ELF-1 (cell line): ENCODE data around the gene SCN4A.

Experiments
- DNase-seq: peaks from one replicate; pipeline ENCODE4 v3.0.0-alpha.2; 2016; ENCODE audit warnings: low read depth, low spot score

SCN4A gene

DNA sequence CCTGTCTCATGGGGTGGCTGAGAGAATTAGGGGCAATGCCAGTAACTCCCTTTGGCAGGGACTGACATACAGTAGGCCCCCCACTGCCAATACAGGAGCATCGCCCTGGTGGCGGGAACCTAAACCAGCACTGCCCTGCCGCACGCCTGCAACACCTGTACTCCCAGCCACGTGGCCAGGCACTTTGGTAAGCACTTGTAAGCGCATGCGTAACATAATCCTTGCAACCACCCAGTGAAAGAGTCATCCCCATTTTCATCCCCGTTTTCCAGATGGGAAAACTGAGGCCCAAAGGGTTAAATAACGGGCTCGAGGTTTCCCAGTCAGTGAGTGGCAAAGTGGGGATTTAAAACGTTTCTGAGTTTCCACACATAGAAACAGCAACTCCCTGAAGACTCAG lies 17.5 kb downstream of the SCN4A start:
- no peak for DNase-seq

DNA sequence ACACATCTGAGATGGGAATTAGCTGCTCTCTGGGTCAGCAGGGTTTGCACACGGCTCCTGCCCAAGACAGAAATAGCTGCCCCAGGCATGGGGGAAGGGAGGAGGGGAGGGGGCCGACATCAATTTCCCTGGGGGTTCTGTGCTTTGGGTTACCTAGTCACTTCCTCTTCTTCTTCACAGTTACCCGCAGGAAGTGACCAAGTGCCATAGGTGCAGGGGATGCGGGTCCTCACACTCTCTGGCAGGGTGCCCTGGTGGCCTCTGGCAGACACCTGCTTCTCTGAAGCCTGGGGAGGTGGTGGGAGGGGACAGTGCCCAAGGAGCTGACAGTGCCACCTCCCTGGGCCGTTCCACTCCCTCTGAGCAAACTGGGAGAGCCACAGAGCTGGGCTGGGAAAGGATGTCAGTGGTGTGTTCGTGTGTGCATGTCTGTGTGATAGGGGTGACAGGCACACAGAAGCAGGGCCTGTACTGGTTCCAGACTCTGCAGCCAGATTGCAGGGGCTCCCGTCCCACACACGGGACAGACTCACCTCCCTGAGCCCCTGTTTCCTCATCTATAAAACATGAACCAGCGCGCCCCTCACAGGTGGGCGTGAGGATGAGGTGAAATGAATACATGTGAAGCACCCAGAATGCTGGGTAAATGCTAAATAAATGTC lies 18.2 kb downstream of the SCN4A start:
- DNase-seq, result no peak

DNA sequence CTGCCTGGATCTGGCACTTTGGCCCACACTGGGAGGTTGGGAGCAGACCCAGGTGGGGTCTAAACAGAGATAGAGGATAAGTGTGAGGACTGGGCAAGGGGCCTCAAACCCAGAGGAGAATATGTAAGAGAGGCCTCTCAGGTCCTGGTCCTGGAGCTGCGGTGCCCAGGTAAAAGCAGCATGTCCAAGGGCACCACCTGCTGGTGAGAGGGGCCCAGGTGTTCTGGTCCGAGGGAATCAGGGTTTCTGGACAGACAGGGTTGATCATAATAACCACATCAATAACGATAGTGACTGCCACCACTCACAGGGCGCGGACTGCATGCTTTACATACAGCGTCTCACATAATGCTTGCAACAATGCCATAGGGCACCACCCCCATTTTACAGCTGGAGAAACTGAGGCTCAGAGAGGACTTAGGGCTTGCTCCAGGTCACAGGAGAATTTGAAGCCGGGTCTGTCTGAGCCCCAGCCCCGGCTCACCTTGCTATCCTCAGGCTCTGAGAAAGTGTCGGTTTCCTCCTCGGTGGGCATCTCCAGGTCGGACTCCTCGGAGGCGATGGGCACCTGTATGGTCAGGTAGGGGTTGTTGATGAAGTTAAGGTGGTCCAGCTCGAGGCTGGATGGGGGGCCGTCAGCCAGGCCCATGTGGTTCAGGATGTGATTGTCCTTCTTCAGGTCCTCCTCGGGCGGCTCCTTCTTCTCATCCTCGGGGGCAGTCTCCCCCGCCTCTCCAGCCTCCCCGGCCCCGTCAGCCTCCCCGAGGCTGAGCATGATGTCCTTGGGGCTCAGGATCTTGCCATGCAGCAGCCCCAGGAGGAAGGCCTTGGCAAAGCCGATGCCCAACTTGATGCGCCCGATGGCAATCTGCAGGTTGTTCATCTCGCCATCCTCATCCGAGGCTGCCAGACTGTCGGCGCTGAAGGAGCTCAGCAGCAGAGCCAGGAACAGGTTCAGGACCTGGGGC lies 21.5 kb downstream of the SCN4A start:
- peak; percentile 59 for DNase-seq

DNA sequence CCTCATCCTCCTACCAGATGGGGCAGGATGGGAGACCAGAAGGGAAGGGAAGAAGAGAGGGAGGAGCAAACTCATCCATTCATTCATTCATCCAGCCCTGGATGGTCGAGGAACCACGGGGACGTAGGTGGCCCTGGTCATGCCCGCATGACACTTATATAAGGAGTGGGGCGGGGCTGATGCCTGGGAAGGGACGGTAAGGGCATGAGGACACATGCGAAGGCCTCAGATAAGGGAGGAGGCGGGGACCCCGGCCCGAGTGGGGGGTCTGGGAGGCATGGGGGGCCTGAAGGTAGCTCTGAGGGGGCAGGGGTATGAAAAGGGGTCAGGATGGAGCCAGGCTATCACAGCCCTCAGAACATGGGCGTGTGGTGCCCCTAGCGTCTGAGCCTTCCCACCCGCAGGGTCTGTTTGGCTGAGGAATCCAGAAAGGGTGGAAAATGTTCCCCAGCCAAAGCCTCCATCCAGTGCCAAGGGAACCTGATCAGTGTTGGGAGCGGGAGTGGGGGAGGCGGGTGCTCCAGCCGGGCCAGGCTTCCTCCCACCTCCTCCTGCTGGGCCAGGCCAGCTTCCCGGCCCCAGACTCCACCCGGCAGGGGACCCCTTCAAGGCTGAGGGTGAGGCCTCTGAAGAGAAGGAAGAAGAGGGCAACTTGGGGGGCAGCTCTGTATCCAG lies 23.0 kb downstream of the SCN4A start:
- no peak for DNase-seq

DNA sequence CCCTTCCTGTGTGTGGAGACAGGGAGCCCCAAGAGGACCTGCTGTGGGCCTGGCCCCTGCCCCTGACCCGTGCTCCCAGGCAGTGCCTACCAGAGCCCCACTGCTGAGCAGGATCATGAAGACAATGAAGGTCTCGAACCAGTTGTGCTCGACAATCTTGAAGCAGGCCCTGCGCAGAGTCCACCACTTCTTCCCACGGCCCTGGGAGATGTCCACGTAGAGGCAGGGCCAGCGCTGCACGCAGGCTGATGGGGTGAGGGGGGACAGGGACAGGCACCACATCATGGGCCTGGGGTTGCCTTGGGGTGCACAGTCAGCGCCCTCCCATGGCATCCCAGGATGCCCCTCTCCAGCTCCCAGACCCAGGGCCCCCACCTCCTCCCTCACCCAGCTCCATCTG lies 24.2 kb downstream of the SCN4A start:
- no peak for DNase-seq

DNA sequence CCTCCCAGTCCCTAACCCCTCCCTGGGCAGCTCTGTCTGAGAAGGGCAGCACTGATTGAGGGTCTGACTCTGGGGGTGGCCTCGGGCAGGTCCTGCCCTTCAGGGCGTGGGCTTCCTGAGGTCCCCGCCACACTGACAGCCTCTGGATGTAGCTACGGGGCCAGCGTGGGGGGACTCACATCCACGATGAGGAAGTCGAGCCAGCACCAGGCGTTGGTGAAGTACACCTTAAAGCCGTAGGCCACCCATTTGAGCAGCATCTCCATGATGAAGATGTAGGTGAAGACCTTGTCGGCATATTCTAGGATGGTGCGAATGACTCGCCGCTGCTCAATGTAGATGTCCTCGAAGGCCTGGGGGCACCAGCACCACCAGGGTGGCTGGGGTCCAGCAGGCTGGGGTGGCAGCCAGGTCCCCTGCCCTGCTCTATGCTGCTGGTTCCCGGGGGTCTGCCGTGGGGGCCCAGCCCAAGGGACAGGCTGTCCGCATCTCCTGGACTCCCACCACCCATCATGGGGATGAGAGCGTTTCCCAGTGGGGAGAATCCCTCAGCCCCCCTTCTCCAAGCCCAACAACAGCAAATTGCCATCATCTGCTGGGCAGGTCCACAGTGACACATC lies 24.9 kb downstream of the SCN4A start:
- no peak for DNase-seq

DNA sequence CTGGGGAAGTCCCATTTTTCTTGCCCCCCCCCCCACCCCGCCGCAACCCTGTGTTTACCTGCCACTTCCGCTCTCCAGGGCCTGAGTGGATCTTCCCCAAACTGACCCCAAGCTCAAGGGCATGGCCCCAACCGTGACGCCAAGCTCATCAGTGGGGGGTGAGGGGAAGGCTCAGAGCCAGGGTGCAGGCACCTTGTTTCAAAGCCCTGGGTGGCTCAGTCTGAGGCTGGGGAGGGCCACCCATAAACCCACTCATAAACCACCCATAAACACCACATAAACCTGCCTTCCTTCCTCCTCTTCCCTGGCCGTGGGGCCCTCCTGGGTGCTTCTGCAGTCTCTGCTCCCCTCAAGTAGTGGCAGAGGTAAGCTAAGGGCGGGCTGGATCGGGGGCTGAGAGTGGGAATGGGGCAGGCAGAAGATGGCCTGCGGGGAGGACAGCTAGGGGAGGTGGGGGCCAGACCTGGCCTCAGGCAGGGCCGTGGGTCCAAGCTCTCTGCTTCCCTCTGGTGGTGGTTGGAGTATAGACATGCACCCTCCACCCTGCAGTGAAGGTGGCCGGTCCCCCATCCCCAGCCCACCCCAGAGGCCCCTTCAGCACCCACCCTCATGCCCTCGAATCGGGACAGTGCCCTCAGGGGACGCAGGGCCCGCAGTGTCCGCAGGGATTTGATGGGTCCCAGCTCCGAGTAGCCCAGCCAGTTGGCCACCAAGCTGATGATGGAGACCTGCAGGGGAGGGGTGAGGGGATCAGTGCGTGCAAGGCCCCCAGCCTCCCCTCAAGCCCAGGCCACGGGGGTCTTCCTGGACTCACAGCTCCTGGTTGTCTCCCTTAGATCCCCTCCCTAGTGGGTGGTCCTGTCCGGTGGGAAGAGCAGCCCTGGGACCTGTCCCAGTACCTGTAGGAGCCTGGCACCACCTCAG lies 26.0 kb downstream of the SCN4A start:
- DNase-seq, result peak; percentile 60

DNA sequence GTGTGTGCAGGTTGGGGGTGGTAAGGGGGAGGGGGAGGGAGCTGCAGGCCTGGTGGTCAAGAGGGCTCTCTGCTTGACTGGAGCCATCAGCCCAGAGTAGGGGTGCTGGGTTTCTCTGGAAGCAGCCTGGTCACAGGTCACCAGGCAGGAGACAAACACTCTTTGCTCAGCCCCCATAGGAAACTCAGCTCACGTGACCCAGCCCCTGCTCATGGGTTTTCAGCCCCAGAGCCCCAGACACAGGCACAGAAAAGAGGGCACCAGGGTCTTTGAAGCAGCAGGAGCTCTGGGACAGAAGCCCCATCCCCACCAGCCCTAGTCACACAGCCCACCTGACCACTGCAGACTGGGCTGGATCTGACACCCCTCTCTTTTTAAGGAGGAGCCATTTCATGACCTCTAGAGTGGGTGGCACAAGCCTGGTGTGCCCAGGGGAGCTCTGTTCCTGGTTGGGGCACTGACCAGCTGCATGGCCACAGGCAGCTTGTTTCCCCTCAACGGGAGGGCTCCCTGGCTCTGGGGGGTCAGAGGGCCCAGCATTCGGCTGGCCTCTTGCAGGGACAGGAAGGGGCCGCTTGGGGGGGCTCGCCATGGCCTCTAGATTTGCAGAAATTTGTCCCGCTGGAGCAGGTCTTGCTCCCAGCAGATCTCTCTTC lies 26.8 kb downstream of the SCN4A start:
- DNase-seq, result no peak

DNA sequence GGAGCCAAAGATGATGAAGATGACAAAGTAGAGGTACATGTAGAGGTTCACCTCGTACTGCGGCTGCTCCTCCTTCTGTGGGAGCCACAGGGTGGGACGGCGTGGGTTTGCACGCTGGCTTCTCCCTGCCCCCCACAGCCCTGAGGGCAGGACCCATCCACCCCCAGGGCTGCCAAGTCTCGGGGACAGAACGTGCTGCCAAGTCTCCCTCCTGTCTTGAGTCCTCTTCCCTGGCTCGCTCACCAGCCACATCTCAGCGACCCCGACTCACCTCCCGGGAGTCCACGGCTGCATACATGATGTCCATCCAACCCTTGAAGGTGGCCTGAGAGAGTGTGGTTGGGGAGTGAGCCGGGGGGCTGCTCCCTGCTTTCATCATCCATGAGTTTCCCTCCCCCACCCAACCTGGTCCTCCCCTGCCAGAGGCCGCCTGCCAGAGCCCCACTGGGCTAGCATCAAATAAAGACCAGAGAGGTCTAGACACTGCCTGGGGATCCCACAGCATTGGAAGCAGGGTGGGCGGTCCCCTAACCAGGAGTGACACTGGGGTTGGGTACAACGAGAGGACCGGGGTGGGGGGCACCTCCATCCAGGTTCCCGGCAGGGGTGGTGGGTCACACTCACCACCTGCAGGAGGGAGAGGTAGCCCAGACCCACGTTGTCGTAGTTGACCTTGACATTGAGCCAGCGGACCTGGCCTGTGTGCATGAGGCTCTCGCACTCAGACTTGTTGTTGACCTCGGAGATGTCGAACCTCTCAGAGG lies 27.8 kb downstream of the SCN4A start:
- no peak for DNase-seq

DNA sequence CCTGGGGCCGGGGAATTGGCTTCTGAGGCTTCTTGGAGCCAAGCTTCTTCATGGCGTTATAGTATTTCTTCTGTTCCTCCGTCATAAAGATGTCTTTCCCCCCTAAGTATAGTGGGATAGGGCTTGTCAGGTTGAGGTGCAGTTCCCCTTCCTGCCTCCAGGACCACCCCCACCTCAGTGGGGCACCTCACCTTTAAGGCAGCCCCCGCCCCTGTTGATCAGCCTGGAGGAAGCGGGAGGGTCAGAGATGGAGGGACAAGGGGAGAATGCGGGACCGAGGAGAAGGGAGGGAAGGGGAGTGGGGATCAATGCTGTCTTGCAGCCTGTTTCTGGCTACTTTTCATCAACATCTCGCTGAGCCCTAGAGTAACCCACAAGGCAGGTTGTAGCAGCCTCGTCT lies 29.0 kb downstream of the SCN4A start:
- no peak for DNase-seq

DNA sequence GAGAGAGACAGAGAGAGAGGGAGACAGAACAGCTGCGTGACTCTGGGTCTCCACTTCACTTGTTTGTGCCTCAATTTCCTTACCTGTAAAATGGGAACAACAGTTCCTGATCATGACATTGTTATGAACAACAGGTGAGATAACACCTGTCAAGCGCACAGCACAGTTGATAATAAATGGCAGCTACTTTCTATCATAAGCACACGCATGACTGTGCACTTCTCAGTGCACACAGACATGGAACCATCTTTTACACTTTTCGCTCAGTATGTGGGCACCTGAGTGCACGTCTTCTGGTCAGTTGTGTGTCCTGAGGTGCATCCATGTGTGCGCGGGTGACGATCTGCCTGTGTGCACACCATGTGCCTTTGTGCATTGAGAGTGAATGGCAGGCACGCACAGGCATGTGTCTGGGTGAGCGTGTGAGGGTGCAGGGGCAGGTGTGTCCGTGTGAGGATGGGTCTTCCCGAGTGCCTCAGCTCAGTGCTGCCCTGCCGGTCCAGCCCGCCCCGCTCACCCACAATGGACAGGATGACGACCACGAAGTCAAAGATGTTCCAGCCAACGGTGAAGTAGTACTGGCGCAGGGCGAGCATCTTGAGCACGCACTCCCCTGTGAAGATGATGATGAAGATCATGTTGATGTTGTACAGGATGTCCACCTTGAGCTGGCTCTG lies 30.3 kb downstream of the SCN4A start:
- DNase-seq, result no peak

DNA sequence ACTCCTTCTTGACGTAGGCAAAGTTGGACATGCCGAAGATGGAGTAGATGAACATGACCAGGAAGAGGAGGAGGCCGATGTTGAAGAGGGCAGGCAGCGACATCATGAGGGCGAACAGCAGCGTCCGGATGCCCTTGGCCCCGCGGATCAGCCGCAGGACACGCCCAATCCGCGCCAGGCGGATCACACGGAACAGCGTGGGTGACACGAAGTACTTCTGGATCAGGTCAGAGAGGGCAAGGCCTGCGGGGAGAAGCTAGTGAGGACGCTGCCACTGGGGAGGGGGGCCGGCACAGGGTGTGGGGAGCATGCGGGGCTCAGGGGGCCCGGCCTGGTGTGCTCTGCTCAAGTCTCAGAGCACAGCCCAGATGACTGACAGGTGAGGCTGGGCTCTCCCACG lies 31.0 kb downstream of the SCN4A start:
- no peak for DNase-seq

DNA sequence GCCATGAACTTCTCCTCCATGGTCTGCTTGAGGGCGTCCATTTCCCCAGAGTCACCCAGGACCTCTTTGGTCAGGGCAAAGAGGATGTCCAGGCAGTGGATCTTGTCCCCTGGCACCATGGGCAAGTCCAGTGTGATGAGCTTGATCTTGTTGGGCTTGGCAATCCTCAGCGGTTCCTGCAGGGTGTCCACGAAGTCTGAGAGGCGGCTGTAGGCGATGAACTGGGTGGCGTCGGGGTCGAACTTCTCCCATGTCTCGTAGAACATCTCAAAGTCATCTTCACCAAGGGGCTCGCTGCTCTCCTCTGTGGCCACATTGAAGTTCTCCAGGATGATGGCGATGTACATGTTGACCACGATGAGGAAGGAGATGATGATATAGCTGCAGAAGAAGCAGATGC lies 31.6 kb downstream of the SCN4A start:
- DNase-seq, result no peak

DNA sequence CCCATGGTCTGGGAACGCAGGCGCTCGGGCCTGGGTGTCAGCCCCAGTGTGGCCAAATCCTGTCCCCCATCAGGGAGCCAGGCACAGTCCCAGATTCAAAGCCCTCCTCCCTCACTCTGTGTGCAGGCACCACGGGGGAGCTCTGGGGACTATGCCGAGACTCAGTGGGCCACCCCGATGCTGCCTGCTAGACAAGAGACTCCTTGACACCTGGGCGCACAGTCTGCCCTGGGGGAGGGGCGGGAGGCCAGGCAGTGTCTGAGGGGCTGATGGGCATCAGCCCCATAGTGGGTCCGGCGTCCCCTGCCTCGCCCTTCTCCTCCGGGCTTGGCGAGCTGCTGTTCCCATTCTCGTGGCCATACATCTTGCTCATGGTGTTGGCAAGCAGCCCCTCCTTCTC lies 32.1 kb downstream of the SCN4A start:
- DNase-seq, result no peak

DNA sequence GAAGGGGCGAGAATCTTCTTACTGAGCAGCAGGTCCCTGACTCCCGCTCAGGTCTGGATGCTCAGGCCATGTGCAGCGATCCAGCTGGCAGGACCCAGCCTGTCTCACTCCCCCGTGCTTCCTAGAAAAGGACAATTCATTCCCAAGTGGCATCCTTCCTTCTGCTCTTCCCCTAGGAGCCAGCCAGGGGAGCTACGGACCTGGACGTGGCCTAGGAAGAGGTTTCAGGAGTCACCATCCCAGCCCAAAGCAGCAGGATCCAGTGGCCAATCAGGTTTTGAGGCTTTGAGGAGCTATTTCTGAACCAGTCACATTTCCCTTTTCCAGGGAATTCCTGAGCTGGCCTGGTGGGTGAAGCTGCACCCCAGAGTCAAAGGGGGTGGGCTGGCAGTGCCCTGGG lies 32.8 kb downstream of the SCN4A start:
- DNase-seq, result no peak

DNA sequence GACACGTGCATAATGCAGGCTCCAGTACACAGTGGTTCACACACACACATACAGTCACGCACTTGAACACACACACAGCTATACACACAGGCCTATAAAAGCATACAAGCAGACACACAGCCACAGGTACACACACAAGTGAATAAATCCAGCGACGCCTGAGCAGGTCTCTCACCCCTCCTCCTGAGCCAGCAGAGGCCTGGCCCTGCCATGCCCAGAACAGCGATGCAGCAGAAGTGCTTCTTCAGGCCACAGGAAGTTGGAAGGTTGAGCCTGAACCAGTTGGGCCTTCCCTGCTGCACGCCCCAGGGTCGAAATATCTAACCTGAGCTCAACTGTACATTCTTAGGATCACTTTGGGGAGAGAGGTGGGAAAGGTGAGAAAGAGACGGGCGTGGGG lies 33.3 kb downstream of the SCN4A start:
- no peak for DNase-seq

DNA sequence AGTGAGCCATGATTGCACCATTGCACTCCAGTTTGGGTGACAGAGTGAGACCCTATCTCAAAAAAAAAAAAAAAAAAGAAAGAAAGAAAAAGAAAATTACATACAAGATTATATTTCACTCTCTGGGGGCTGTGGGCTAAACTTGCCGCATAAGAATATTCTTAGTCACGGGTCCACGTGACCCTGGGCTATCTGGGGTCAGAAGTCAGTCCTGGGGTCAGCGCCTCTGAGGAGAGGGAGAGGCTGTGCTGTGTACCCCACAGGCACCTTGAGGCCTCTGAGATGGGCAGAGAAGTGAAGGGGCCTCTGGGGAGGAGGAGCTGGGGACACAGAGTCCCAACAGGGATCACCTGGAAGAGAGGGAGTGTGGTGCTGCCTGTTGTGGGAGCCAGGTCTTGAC lies 34.8 kb downstream of the SCN4A start:
- no peak for DNase-seq

DNA sequence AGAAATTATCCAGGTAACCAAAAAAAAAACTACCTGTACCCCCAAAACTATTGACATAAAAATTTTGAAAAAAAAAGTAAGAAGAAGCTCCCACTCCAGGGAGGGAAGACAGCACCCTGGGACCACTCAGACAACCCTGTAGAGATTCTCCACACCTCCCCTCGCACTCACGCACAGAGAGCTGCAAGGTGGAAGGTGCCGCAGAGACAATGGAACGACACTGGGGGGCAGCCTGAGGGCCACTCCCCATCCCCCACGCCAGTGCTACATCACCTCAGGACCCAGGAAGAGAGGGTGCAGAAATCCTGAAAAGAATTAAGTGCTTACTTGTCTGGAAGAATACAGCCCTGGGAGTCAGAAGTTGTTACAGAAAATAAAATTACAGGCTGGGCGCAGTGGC lies 35.4 kb downstream of the SCN4A start:
- no peak for DNase-seq
